Kidney tubule cell (primary cell): Measurements from ENCODE around the gene KLF14.
A peak's percentile ranks its signal among the peaks of the same experiment; 100 is the strongest.
"Not testable (repeated sequence)": the region's sequence is repeated elsewhere in the genome, so short reads cannot be mapped to it uniquely, and the experiment has no call there.

ENCODE experiments used
- DNase-seq: peaks from one replicate; pipeline ENCODE4 v3.0.0-alpha.2; 2018; ENCODE audit warnings: low spot score

KLF14 gene

GRCh38 chr7:130733931-130734814 lies at the start of gene KLF14:
Gene KLF14 (minus strand): TSS chr7:130734207. CDS start chr7:130734033, 174 bp downstream.
- DNase-seq = no peak

DNA sequence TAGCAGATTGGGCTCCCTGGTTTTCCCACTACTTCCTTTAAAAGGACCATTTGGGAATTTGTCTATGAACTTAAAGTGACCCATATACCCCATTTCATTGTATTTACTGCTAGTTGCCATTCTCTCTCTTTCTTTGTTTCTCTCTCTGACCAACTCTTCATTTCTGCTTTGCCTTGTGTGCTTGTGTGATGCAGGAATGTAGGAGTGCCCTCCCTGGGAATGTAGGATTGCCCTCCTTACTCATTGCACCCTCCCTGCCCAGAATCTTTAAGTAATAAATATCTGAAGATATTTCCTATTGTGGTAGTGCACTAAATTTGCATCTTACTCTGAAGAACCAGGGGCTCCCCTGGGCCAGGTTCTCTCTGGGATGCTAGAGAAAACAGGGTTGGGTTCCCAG lies 47.3 kb upstream of the KLF14 start:
- DNase-seq = no peak

- DNase-seq = no peak
These were observed 43.4 kb upstream of the KLF14 start for GRCh38 chr7:130777426-130777825.

DNA sequence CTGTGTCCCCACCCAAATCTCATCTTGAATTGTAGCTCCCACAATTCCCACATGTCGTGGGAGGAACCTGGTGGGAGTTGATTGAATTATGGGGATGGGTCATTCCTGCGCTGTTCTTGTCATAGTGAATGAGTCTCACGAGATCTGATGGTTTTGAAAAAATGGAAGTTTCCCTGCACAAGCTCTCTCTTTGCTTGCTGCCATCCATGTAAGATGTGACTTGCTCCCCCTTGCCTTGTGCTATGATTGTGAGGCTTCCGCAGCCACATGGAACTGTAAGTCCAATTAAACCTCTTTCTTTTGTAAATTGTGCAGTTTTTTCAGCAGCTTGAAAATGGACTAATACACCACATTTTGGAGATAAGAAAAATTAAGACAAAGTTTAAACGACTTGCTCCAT lies 38.4 kb upstream of the KLF14 start:
- not testable (repeated sequence) for DNase-seq

GRCh38 chr7:130768854-130769253 lies 34.8 kb upstream of the KLF14 start:
- no peak for DNase-seq

DNA sequence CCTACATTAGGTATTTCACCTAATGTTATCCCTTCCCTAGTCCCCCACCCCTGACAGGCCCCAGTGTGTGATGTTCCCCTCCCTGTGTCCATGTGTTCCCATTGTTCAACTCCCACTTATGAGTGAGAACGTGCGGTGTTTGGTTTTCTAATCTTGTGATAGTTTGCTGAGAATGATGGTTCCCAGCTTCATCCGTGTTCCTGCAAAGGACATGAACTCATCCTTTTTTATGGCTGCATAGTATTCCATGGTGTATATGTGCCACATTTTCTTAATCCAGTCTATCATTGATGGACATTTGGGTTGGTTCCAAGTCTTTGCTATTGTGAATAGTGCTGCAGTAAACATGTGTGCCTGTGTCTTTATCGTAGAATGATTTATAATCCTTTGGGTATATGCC lies 30.6 kb upstream of the KLF14 start:
- DNase-seq = not testable (repeated sequence)

DNA sequence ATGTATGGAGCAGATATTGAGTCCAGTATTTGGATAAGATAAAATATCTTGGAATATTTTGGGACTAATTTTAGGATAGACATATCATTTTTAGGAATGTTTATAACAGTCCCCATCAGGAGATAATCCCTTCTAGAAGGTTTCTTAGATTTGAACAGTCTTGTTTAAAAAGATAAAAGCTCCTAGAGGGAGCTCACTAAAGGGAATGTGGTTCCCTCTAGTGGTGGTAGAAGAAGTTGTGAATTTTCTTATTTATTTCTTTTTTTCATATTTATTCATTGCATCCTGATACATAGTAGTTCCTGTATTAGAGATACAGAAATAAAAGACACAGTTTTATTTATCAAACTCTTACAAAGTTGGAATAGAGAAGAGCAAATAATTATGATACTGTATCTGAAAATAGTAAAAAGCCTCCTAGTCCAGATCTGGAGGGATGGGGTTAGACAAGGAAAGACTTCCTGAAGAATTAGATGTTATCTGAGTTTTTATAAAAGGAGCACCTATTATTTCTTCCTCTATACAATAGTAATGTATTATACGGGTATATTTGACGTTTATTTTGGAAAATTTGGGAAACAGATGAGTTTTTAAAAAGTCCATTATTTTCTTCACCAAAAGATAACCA lies 24.5 kb upstream of the KLF14 start:
- DNase-seq = peak; percentile 58

- no peak for DNase-seq
These were observed 22.3 kb upstream of the KLF14 start for GRCh38 chr7:130756316-130756715.

DNA sequence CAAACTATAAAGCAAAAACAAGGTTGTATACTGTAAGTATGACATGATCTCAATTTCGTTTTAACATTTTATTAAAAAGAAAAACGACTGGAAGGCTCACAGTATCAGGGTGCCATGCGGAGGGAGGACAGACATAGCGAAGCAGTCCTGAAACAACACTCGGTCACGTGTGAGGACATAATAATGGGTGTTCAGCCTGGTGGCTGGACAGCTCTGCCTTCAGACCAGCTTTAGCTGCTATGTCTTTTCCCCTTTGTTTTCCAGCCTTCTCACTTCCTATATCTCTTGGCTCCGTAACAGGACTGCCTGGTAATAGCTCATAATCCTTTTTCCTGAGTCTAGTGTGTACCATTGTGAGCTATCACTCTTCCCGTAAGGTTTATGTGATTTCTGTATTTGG lies 18.4 kb upstream of the KLF14 start:
- no peak for DNase-seq

- no peak for DNase-seq
These were observed 16.7 kb upstream of the KLF14 start for GRCh38 chr7:130750755-130751154.

DNA sequence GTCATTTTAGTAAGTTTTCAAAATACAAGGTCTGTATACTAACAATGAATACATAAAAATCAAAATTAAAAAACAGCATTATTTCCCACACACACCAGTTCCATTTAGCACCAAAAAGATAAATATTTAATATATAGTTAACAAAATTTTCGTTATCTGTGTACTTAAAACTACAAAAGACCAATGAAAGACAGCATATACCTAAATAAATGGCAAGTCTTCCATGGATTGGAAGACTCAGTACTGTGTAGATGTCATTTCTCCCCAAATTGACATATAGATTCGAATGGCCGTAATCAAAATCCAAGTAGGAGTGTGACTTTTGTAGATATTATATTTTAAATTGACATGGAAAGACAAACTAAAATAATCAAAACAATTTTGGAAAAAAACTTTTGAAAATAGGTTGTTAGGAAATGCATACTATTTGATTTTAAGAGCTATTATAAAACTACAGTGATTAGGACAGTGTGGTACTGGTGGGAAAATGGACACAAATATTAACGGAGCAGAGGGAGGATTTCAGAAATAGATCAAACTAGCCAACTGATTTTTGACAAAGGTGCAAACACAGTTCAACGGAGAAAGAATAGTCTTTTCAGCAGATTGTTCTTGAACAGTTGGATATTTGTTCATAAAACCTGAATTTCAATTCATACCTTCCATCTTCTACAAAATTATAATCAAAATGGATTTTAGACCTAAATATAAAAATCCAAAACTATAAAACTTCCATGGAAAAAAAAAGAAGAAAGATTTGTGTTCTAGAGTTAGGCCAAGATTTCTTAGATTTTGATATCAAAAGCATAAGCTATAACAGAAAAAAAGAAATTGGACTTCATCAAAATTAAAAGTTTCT lies 14.8 kb upstream of the KLF14 start:
- DNase-seq = no peak

DNA sequence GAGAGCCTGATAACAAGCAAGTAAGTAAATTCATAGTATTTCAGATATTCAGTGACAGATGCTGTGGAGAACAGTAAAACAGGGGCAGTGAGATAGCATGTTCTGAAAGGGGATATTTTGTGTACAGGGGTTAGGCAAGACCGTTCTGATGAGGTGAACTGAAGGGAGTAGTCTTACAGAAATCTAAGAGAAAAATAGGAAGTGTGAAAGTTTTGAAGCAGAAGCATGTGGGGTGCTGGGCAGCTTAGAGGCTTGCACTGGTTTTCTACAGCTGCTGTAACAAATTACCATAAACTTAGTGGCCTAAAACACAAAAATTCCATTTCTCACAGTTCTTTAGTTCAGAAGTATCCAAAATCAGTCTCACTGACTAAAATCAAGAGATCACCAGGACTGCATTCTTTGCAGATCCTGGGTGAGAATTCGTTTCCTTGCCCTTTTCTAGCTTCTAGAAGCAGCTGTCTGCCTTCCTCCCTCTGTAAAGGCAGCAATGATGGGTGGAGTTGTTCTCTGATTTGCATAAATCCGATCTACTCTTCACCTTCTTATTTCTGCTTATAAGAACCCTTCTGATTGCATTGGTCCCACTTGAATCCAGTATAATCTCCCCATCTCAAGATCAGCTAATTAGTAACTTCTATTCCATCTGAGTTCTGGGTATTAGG lies 7.5 kb upstream of the KLF14 start:
- no peak for DNase-seq

GRCh38 chr7:130740606-130741005 lies 6.6 kb upstream of the KLF14 start:
- DNase-seq = no peak

DNA sequence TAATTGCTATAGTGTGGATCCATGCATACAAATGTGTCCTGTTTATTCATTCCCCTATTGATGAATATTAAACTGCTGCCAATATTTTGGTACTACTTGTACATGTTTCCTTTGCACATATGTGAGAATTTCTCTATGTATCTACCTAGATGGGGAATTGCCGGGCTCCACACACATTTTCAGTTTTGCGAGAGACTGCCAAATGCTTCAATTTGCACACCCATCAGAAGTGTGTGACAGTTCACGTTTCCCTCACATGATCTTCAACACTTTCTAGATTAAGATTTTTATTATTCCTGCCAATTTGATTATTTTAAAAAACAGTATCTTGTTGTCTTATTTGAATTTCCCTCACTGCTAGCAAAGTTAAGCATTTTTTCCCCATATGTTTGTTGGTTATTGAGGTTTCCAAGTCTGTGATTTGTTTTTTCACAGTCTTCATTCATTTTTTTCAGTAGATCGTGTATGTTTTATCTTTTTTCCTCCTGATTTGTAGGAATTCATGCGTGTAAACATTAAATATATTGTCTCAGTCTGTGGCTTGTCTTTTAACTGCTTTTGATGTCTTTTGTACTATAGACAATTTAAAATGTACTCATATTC lies 2.4 kb upstream of the KLF14 start:
- no peak for DNase-seq

GRCh38 chr7:130734815-130735716 lies 1.1 kb upstream of the KLF14 start:
- DNase-seq = no peak

- DNase-seq = no peak
These were observed 752 bp downstream of the KLF14 start for GRCh38 chr7:130732980-130733930.

DNA sequence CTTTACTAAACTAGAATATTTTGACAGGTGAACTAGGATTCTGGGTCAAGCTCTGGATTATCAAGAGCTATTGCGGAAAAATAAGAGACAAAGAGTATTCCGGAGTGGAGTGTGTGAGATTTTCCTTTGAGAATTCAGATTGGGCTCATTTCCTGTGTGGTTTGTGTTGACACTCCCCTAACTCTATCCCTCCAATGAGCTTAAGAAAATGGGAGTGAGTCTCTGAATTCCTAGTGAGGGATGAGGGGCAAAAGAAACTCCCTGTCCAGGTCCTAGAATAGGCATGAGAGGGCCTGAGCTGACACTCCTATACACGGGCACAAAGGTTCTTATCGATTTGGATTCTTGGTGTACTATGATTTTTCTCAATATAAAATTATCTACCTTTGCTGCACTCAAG lies 10.2 kb downstream of the KLF14 start:
- peak; percentile 7 for DNase-seq

GRCh38 chr7:130721486-130722277 lies 12.3 kb downstream of the KLF14 start:
- peak; percentile 71 for DNase-seq

- DNase-seq = peak; percentile 79
These were observed 14.5 kb downstream of the KLF14 start for GRCh38 chr7:130719541-130719940.
